HUDEP-2 (cell line): Measurements from ENCODE around the gene UGT1A1.

Source experiments
- DNase-seq, 76 experiments: peaks; one replicate each; lab custom pipeline; 2025; ENCODE audit not compliant: unreplicated experiment in 76 of 76; lab: John Stamatoyannopoulos, UW

Gene UGT1A1

DNA sequence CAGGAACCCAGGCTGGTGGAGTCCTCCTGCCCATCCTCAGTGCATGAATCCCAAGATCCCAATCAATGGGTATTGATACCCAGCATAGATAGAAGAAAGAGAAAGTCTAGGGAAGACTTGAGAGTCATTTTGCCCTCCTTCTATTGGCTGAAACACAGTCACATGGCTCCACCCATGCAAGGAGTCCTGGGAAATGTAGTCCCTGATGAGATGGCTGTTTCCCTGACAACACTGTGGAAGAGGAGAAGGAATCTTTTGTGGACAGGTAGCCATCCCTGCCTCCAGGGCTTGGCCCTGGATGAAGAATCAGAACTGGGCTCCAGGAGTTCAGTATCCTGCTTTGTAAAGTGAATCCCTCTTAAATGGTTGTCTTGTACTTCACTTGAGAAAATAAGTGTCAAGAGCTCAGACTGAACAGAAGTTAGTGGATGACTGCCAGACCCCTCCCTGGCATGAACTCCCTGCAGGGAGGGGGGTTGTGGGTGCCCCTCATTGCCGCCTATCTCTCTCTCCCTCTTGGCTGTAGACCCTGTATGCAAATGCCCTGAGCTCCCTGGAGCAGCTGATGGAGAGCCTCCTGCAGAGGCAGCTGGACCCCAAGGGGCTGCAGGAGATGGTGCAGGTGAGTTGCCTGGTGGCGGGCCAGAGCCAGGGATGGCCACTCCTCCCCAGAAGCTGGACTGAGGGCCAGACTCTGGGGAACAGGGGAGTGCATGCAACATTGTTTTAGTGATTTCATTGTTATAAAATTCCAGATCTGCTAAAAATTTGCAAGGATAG lies 54.2 kb downstream of the UGT1A1 start:
- no peak for DNase-seq

DNA sequence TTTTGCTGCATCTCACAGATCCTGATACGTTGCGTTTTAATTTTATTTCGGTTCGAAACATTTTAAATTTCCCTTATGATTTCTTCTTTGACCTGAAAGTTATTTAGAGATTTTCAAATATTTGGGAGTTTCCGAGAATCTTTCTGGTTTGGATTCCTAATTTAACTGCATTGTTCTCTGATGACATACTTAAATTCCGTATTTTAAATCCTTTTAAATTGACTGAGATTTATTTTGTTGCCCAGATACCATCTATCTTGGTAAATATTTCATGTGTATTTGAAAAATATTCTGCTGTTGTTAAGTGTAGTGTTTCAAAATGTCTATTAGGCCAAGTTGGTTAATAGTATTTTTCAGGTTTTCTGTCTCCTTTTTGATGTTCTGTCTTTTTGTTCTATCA lies 55.8 kb downstream of the UGT1A1 start:
- no peak for DNase-seq

DNA sequence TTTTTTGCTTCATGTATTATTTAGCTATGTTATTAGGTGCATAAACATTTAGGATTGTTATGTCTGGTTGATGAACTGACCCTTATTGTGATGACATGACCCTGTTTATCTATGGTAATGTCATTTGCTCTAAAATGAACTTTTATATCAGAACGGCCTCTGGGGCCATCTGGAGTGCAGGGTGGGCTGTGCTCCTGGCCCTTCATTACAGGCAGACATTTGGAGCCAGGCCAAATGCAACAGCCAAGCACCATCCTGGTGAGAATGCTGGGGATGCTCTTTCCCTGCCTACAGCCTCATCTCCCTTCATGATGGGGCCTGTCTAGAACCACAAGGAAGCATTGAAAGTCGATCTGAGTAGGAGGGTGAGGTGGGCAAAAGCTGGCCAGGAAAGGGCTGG lies 56.3 kb downstream of the UGT1A1 start:
- no peak for DNase-seq

DNA sequence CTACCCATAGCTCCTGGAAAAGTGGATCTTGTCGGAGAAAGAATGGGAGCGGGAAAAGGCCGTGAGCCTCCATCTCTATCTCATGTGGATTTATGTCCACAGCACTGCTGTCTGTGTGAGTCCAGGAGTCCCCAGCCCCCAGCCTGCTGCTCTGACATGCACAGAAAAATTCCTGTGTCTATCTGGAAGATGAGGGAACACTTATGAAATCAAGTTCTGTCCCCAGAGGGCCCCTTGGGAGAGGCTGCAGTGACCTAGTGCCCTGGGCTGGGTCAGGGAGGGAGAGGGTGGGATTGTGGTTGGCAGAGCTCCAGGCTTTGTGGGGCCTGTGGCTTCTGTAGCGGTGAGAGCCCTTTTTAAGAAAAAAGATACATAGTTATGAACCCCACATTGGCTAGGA lies 56.7 kb downstream of the UGT1A1 start:
- DNase-seq: no peak

DNA sequence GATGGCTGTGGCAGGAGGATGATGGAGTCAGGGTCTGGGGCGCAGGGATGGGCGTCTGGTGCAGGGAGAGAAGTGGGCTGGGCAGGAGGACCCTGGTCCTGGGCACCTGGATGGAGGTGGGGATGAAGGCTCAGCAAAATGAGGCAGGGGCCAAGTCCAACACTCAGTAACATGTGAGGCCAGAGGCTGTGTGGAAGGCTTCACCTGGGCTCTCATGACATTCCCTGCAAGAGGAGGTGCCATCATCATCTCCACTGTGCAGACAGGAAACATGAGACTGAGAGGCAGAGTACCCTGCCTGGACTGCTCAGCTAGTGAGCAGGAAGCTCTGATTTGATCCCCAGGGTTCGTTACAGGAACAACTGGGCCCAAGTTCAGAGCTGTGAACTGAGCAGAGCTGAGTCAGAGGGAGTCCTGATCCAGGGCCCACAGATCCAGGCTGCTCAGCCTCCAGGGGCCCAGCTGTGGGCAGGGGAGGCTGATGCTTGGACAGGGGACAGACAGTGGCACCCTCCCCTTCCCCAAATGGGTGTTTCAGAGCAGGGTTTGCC lies 57.4 kb downstream of the UGT1A1 start:
- no peak for DNase-seq

DNA sequence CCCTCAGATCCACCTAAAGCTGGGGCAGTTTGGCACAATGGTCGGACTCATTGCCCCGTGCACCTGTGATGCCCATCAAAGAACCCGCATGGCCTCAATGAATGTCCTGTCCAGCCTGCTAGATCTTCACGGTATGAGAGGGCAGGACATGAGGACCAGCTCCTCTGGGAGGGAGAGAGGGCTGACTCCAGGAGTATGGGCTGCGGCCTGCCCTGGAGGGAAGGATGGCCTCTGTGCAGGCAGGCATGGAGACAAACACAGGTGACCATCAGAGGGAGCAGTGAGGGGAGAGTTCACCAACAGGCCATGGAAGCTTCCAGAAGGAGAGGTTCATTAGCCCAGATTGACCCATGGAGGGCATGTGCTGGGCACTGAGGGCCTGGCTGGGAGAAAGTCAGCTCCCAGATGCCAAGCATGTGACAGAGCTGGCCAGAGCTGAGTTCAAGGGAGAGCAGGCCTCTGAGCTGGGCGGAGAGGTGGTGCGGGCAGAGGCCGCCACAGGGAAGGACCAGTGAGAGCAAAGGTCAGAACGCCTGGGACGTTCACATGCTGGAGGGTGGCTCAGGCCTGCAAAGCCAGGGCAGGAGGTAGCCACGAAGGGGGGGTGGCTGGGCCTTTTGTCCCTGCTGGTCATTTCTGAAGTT lies 58.0 kb downstream of the UGT1A1 start:
- DNase-seq: no peak

DNA sequence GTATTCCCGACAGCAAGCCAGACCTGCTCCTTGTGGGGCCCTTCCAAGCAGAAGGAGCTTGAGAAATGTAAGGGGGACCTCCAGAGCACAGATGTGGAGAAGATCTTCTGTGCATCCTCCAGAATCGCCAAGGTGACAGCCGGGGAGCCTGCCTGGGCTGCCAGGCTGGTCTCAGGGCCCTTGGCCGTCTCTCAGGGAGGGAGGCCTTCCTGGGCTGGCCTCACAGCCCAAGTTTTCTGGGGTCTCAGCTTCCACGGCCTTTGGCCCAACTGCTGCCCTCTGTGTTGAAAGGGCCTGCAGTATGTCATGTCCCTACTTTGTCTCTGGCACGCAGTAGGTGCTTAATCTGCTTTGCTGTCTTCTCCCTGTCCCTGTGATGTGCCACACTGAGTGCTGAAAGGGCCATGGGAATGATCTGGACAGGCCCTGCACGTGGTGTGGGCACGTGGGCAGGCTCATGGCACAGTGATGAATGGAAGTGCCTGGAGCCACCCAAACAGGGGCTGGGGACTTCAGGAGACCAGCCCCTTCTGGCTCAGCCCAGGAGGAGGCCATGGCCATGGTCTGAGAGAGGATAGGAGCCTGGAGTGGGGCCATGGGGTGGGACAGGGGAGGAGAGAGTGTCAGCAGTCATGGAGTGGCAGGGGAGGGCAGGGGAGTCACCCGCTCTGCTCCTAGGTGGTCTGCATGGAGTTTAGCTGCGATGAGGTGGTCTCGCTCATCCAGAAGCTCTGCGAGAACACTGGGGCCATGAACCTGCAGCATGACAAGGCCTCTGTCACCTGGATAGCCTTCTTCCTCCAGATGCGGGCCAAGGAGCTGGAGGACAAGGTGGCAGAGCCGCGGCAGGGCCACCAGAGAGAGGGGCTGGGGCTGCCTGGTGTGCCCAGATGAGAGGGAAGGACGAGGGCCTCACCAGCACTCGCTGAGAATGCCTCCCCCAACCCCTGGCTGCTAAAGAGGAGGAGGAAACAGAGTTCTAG lies 58.9 kb downstream of the UGT1A1 start:
- DNase-seq: no peak

DNA sequence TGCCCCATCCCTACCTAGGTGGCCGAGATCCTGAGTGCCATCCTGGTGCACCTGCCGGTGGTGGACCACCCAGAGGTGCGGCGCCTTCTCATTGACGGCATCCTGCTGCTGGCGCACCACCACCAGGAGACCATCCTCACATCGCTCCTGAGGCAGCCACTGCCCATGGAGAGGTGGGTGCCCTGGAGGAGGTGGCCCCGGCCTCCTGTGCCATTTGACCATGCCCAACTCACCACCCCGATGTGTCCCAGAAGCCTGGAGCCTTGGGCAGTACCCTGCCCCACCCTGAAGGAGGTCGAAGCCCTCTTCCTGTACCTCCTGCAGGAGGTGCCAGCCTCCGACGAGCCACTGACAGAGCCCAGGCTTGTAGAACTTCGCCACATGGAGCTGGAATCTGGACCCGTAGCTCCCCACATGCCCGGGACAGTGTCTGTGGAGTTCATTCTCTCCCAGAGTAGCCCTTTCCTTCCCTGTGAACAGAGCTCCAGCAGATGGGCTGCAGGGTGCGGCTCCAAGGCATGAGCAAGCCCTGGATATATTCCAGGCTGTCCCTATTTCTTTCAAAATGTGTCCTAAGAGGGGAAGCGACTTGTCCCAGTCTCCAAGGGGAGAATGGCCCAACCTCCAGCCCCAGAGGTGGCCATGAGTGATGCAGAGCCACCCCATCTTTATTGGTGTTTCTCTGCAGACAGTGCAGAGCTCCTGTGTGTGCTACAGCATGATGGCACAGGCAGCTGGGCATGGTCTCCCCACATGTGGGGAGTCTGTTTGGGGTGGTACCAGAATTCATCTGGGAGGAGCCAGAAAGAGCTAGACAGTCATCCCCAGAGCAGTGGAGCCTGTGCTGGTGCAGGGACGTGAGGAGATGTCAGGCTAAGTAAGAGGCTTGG lies 60.1 kb downstream of the UGT1A1 start:
- no peak for DNase-seq

DNA sequence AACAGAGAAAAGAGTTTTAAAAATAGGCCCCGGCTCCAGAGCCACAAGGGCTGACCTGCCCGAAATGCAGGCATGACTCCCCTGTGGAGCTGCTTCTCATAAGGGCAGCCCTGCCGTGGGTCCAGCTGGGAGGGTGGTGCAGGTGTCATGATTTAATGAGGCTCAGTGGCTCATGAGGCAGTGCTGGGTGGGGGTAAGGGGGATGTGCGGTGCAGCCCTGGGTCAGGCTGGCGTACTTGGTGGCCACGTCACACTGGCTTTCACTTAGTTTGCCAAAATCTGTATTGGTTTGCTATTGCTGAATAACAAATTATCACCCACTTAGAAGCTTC lies 60.7 kb downstream of the UGT1A1 start:
- DNase-seq: no peak

DNA sequence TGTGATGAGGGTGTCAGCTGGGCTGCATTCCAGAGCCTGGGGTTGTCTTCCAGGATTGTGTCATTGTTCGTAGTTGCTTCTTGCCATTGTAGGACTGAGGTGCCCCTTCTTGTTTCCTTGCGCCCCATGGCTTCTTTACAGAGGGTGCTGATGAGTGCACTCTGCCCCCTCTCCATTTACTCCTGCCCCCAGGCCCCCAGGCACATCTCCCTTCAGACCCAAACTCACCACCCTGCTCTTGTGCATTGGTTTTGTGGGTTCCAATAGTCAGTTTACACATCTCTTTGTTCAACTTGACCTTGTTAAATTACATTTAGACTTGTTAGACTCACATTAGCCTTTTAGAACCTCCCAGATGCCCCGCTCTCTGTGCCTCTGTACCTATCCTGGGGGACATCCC lies 61.1 kb downstream of the UGT1A1 start:
- DNase-seq: no peak

DNA sequence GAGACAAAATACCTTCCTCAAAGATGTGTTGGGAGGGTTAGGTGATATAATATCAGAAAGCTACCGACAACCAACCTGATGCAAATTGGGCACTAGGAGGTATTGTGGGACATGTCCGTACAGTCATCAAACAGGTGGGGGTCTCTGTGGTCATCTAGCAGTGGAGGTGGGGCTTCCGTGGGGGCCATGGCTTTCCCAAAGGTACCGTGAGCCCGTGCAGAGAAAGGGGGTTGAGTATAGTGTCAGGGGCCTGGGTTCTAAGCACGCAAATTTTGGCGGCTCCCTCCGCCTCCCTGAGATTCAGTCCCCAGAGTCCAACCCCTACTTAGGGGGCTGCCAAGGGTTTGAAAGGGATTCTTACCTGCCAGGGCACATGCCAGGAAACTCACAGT lies 61.6 kb downstream of the UGT1A1 start:
- no peak for DNase-seq

DNA sequence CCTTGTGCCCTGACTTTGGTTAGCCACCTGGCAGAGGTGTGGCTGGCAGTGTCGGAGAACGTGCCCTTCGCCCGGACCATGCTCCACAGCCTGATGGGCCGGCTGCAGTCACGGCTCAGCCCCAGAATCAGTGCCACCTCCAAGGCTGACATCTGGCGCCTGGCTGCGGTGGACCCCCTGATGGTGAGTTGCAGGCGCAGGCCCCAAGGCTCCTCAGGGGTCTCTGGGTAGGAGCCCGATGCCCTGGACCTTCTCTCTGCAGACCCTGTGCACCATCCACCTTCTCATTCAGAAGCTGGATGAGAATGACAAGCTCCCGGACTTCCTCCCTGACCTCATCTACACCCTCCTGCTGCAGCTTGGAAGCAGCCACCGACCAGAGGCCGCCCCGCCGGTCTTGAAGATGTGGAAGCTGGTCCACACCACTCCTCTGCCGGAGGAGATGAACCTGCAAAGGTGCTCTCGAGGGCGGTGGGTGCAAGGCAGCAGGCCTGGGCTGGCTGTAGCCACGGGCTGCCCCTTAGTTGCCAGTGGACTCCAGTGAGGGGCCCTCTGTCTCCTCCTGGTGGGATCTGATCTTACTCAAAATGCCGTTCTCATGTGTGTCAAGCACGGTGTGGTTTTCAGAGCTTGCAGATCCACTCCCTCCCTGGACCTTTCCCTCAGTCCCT lies 62.2 kb downstream of the UGT1A1 start:
- DNase-seq: no peak
